ENCODE data around the gene ZNF787.
A peak's percentile ranks its signal among the peaks of the same experiment; 100 is the strongest.
"Not testable (repeated sequence)": the region's sequence is repeated elsewhere in the genome, so short reads cannot be mapped to it uniquely, and the experiment has no call there.

ZNF787 gene

DNA sequence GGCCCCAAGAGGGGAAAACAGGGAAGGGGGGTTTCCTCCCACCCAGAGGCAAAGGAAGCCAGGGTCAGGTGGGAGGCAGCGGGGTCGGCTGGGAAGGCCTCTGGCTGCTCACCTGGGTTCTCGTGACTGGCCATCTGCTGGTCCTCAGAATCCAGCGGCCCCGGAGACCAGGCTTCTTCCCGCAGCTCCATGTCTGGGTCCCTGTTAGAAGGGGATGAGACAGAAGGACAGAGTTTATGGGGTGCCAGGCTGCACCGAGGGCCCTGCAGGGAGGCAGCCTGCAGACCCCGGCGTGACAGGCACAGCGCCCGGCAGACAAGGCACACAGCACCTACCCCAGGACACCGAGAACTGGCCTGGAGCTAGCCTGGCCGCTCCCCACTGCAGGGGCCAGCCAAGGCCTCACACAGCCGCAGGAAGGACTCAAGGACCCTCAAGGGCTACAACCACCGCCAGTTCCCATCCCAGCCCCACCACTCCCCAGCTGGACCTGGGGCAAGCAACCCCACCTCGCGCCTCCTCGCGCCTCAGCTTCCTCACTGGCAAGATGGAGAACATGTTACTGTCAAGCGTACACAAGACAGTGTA lies 18.0 kb downstream of the ZNF787 start:
- DNase-seq: no peak

- no peak for DNase-seq
Measured at GRCh38 chr19:56101746-56102535, 19.2 kb downstream of the ZNF787 start.

GRCh38 chr19:56101095-56101494 lies 20.0 kb downstream of the ZNF787 start:
- DNase-seq: no peak

GRCh38 chr19:56099638-56100539 lies 21.2 kb downstream of the ZNF787 start:
- DNase-seq: no peak

- DNase-seq: no peak
Measured at GRCh38 chr19:56098731-56099568, 22.1 kb downstream of the ZNF787 start.

DNA sequence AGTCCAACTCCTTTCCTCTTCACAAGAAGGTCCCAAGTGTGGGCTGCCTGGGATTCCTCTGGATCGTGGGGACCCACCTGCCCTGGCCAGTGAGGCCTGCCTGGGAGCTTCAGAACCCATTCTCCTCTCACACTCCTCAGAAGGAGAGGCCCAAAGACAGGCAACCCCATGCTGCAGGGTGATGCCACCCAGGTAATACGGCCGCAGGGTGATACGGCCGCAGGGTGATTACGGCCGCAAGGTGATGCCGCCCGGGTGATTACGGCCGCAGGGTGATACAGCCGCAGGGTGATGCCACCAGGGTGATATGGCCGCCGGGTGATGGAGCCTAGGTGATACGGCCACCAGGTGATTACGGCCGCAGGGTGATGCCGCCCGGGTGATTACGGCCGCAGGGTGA lies 22.9 kb downstream of the ZNF787 start:
- DNase-seq: not testable (repeated sequence)

DNA sequence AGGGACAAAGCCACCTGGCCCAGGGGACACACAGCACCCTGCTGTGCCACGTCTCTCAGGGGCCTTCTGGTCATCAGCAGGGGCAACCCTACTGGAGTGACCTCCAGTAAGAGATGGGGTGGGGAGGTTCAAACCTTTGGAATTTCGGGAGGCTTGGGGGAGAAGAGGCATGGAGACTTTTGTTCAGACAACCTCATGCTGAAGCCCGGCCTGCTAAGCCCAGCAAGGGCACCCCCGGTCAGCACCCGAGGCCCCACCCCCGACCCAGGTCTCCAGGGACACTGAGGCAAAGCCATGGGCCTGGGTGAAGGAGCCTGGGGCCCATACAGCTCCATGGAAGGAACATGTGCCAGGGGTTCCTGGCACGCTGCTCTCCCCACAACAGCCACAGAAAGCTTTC lies 23.3 kb downstream of the ZNF787 start:
- DNase-seq: no peak

GRCh38 chr19:56097306-56097705 lies 23.8 kb downstream of the ZNF787 start:
- DNase-seq: no peak

DNA sequence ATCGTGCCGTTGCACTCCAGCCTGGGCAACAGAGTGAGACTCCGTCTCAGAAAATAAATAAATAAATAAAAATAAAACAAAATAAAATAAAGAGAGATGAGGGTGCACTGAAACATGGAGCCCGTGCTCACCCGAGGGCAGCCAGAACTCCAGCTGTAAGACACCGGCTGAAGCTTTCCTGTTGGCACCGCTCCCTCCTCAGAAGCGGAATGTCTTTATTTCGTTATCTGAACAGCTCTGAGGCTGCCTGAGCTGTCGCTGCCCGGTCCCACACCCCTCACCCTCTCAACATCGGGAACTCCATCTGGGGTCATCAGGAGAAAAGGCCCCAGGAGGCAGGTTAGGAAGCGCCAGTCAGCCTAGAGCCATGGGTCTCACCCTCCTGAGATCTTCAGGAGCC lies 24.4 kb downstream of the ZNF787 start:
- DNase-seq: no peak

- no peak for DNase-seq
Measured at GRCh38 chr19:56094449-56094848, 26.6 kb downstream of the ZNF787 start.

- DNase-seq: no peak
Measured at GRCh38 chr19:56092685-56093631, 28.1 kb downstream of the ZNF787 start.

- DNase-seq: peak; percentile 8
Measured at GRCh38 chr19:56091751-56092546, 29.1 kb downstream of the ZNF787 start.

DNA sequence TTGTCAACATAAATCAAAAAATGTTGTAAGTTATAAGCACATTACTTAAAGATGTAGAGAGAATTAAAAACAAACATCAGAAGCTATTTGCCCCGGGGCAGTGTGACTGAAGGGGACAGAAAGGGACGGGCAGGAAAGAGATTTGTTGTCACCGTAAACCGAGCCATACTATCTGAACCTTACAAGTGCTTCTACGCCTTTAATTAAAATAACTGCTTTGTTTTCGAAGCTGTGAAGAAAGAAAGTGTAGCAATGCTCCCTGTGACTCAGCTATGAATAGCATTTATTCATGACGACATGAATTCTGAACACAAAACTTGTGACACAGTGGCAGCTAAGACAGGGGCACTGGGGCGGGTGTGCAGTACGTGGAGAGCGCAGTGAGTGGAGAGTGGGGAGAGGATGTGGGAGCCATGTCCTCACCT lies 30.0 kb downstream of the ZNF787 start:
- DNase-seq: no peak

- DNase-seq: no peak
Measured at GRCh38 chr19:56089344-56089743, 31.8 kb downstream of the ZNF787 start.

- DNase-seq: no peak
Measured at GRCh38 chr19:56088497-56089215, 32.4 kb downstream of the ZNF787 start.

GRCh38 chr19:56087647-56088496 lies 33.2 kb downstream of the ZNF787 start:
- DNase-seq: no peak

GRCh38 chr19:56086671-56087430 lies 34.2 kb downstream of the ZNF787 start:
- no peak for DNase-seq
